Keratinocyte (primary cell): ENCODE measurements around the gene RNF150. TPM values are rescaled to one million over a fixed set of nuclear protein-coding genes. Genes with fewer than 3 reads are reported as not detected.

ENCODE experiments used
- DNase-seq: peaks from one replicate; pipeline ENCODE4 v3.0.0-alpha.2; 2011; ENCODE audit warnings: low read depth, missing footprints, low spot score
- FAIRE-seq: peaks from 2 replicates; lab custom pipeline; 2011; peaks lifted over from hg19 to GRCh38; lab: Jason Lieb, UNC
- H2AFZ ChIP-seq: 2 replicates; pipeline ENCODE4 v1.6.0; 2012; ENCODE audit warnings: low read length, control low read depth, inconsistent platforms; ENCODE audit not compliant: control insufficient read depth
- H3K27ac ChIP-seq: 2 replicates; pipeline ENCODE4 v1.5.1; 2011; ENCODE audit warnings: low read length; ENCODE audit not compliant: control insufficient read depth, insufficient read depth
- H3K27me3 ChIP-seq: 3 replicates; pipeline ENCODE4 v1.6.0; 2011; ENCODE audit warnings: low read length; ENCODE audit not compliant: control insufficient read depth, insufficient read depth; ENCODE audit errors: extremely low read depth
- H3K36me3 ChIP-seq, 2 experiments: 2 replicates in 1 of 2; 3 replicates in 1 of 2; pipeline ENCODE4 v1.5.1; 2011; ENCODE audit warnings: low read length in 2 of 2, mild to moderate bottlenecking in 1 of 2; ENCODE audit not compliant: control insufficient read depth in 2 of 2, insufficient read depth in 2 of 2; ENCODE audit errors: extremely low read depth in 1 of 2
- H3K4me1 ChIP-seq: 3 replicates; pipeline ENCODE4 v1.5.1; 2011; ENCODE audit warnings: low read length; ENCODE audit not compliant: control insufficient read depth, insufficient read depth; ENCODE audit errors: extremely low read depth
- H3K4me2 ChIP-seq: 3 replicates; pipeline ENCODE4 v1.6.0; 2011; ENCODE audit warnings: low read depth, low read length; ENCODE audit not compliant: control insufficient read depth, insufficient read depth; ENCODE audit errors: extremely low read depth
- H3K4me3 ChIP-seq, 3 experiments: fragments of 200-600 bp in 1 of 3; sonication (generic) in 1 of 3; 2 replicates in 2 of 3; 3 replicates in 1 of 3; pipeline ENCODE4 v1.5.1; 2011 to 2016; ENCODE audit warnings: low read length in 3 of 3, mild to moderate bottlenecking in 3 of 3, control low read depth in 2 of 3, inconsistent platforms in 1 of 3, low read depth in 1 of 3, mixed read lengths in 1 of 3, mixed run types in 1 of 3, moderate library complexity in 1 of 3; ENCODE audit not compliant: control insufficient read depth in 2 of 3, insufficient read depth in 2 of 3; ENCODE audit errors: extremely low read depth in 1 of 3
- H3K79me2 ChIP-seq: 2 replicates; pipeline ENCODE4 v1.6.0; 2012; ENCODE audit warnings: low read length; ENCODE audit not compliant: control insufficient read depth, insufficient read depth
- H3K9ac ChIP-seq: 3 replicates; pipeline ENCODE4 v1.6.0; 2011; ENCODE audit warnings: low read length; ENCODE audit not compliant: control insufficient read depth, insufficient read depth; ENCODE audit errors: extremely low read depth
- H3K9me1 ChIP-seq: 3 replicates; pipeline ENCODE4 v1.6.0; 2011; ENCODE audit warnings: low read length; ENCODE audit not compliant: control insufficient read depth, insufficient read depth; ENCODE audit errors: extremely low read depth
- H3K9me3 ChIP-seq: 2 replicates; pipeline ENCODE4 v1.5.1; 2012; ENCODE audit warnings: low read depth, low read length; ENCODE audit not compliant: control insufficient read depth
- H4K20me1 ChIP-seq: 3 replicates; pipeline ENCODE4 v1.6.0; 2011; ENCODE audit warnings: low read length; ENCODE audit not compliant: control insufficient read depth, insufficient read depth; ENCODE audit errors: extremely low read depth
- CTCF ChIP-seq, 3 experiments: IDR thresholded peaks in 1 of 3; conservative IDR thresholded peaks in 1 of 3; optimal IDR thresholded peaks in 1 of 3; 2 replicates in 2 of 3; 3 replicates in 1 of 3; pipeline versions ENCODE3 to v1.5.1; 2011; ENCODE audit warnings: low read length in 3 of 3, mild to moderate bottlenecking in 3 of 3, moderate library complexity in 2 of 3, control low read depth in 1 of 3, inconsistent platforms in 1 of 3; ENCODE audit not compliant: insufficient read depth in 2 of 3; ENCODE audit errors: extremely low read depth in 1 of 3
- EZH2 ChIP-seq: IDR thresholded peaks from one replicate; pipeline ENCODE4 v1.6.1; 2012; ENCODE audit warnings: inconsistent platforms, mild to moderate bottlenecking, low read length, moderate library complexity
- dilution Hi-C: fragments of 300-500 bp; cut with MboI; formaldehyde crosslinking; loops from one replicate; pipeline ENCODE4 v1.7.0; 2020; ENCODE audit warnings: low sequenced_read_pairs; ENCODE audit not compliant: extremely low pct_ligation_motif_present
- polyA plus RNA-seq, 5 experiments: library from polyadenylated mRNA; depleted of rRNA in 3 of 5; stranded (reverse) in 3 of 5; stranded (forward) in 1 of 5; unstranded in 1 of 5; fragments of >200 nt; gene quantifications; 1 replicate in 1 of 5; 2 replicates in 3 of 5; 3 replicates in 1 of 5; pipeline versions ENCODE4 v1.2.1 to v1.2.3, GENCODE V29; 2011 to 2012; ENCODE audit warnings: missing spikeins in 2 of 5, low read depth in 1 of 5, low replicate concordance in 1 of 5

The RNF150 gene
- polyA plus RNA-seq, 1 donor (not counting 4 experiments of a cell fraction or from before 2014, with no cell fraction given) = 0.18 TPM

GRCh38 chr4:141098163-141098562, 35.1 kb downstream of the RNF150 start:
- peaks cover 2% of the 10 kb centered on the region for H3K4me1 ChIP-seq
- H3K9ac ChIP-seq = no peak overlapping the region
- no peak overlapping the region for H3K4me3 ChIP-seq
- H3K27ac ChIP-seq = no peak overlapping the region
- no peaks in the 10 kb centered on the region for H3K36me3 ChIP-seq
- H3K79me2 ChIP-seq = no peaks in the 10 kb centered on the region
- no peaks in the 10 kb centered on the region for H4K20me1 ChIP-seq
- no peaks in the 10 kb centered on the region for H3K9me3 ChIP-seq
- no peaks in the 10 kb centered on the region for H3K9me1 ChIP-seq
- dilution Hi-C loops = no loop called here
- FAIRE-seq = no peak
- no peak for TF ChIP-seq EZH2
- TF ChIP-seq CTCF (optimal IDR thresholded peaks at IDR 0.05 in 1 of 3, IDR thresholded peaks at IDR 0.05 in 1 of 3, conservative IDR thresholded peaks at IDR 0.05 in 1 of 3; ENCODE audit: extremely low read depth in 1 of 3, insufficient read depth in 2 of 3, low read length in 3 of 3) = no peak
- no peaks in the 10 kb centered on the region for H3K27me3 ChIP-seq
- no peak overlapping the region for H3K4me2 ChIP-seq
- no peak overlapping the region for H2AFZ ChIP-seq
- no peak for DNase-seq

GRCh38 chr4:141090473-141090872, 42.8 kb downstream of the RNF150 start:
- dilution Hi-C loops = no loop called here
- no peak for DNase-seq
- Histone ChIP-seq H3K9ac (no peak overlapping the region), H3K4me2 (no peak overlapping the region), H3K27ac (no peak overlapping the region), H4K20me1 (no peaks in the 10 kb centered on the region), H3K4me1 (no peaks in the 10 kb centered on the region), H3K9me1 (no peaks in the 10 kb centered on the region), H3K79me2 (no peaks in the 10 kb centered on the region), H3K9me3 (no peaks in the 10 kb centered on the region), H2AFZ (no peak overlapping the region), H3K27me3 (no peaks in the 10 kb centered on the region), H3K4me3 (no peak overlapping the region), H3K36me3 (no peaks in the 10 kb centered on the region)
- no peak for FAIRE-seq
- TF ChIP-seq EZH2 (no peak), CTCF (optimal IDR thresholded peaks at IDR 0.05 in 1 of 3, IDR thresholded peaks at IDR 0.05 in 1 of 3, conservative IDR thresholded peaks at IDR 0.05 in 1 of 3; ENCODE audit: extremely low read depth in 1 of 3, insufficient read depth in 2 of 3, low read length in 3 of 3) (no peak)
